Suprapubic skin (tissue), 4 donors: ENCODE data around the gene DHX40.

Experiments
- EP300 ChIP-seq: sonication (generic); formaldehyde crosslinking; IDR thresholded peaks from one replicate; pipeline ENCODE4 v1.6.1; 2017; ENCODE audit warnings: antibody characterized with exemption
- POLR2A ChIP-seq, 2 donors: fragments of 450-650 bp; IDR thresholded peaks; one replicate each; pipeline ENCODE4 v1.6.1; 2017; ENCODE audit warnings: antibody characterized with exemption in 2 of 2, mild to moderate bottlenecking in 2 of 2, moderate library complexity in 2 of 2
- POLR2AphosphoS5 ChIP-seq, 3 donors: sonication (generic); formaldehyde crosslinking; IDR thresholded peaks; one replicate each; pipeline ENCODE4 v1.6.1; 2017; ENCODE audit warnings: antibody characterized with exemption in 3 of 3
- TF ChIP-seq, protein P1 (sequence below), 2 donors: fragments of 200-600 bp in 1 of 2; fragments of 450-650 bp in 1 of 2; sonication (generic) in 1 of 2; IDR thresholded peaks; one replicate each; pipeline ENCODE4 v1.5.1; 2016 to 2019; ENCODE audit warnings: antibody characterized with exemption in 2 of 2, mild to moderate bottlenecking in 1 of 2, moderate library complexity in 1 of 2

DNA sequence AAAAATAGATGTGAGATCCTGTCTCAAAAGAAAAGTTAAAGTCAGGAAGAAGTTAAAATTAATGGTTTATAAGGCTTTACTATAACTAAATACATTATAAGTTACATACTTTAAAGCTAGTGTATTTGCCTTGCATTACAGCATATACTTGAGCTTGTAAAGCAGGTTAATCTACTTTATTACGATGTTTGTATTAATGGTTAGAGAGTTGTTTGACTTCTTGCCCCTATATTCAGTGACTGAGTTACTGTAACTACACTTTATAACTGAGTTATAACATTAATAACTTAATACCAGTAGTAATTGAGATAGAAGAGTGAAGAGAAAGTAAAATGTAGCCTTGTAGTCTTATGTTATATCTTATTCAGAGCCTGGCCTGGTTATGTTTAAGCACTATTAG is 77.2 kb downstream of the DHX40 start:
- TF ChIP-seq EP300, result no peak
- TF ChIP-seq POLR2A (IDR thresholded peaks at IDR 0.05), result no peak
- TF ChIP-seq POLR2AphosphoS5 (IDR thresholded peaks at IDR 0.05), result no peak
- TF ChIP-seq, protein P1, sequence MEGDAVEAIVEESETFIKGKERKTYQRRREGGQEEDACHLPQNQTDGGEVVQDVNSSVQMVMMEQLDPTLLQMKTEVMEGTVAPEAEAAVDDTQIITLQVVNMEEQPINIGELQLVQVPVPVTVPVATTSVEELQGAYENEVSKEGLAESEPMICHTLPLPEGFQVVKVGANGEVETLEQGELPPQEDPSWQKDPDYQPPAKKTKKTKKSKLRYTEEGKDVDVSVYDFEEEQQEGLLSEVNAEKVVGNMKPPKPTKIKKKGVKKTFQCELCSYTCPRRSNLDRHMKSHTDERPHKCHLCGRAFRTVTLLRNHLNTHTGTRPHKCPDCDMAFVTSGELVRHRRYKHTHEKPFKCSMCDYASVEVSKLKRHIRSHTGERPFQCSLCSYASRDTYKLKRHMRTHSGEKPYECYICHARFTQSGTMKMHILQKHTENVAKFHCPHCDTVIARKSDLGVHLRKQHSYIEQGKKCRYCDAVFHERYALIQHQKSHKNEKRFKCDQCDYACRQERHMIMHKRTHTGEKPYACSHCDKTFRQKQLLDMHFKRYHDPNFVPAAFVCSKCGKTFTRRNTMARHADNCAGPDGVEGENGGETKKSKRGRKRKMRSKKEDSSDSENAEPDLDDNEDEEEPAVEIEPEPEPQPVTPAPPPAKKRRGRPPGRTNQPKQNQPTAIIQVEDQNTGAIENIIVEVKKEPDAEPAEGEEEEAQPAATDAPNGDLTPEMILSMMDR (IDR thresholded peaks at IDR 0.05), result no peak
